Calu3 (cell line): ENCODE results near the gene SLC4A7. TPM values are rescaled to one million over a fixed set of nuclear protein-coding genes. Genes with fewer than 3 reads are reported as not detected.
"Not testable (repeated sequence)": the region's sequence is repeated elsewhere in the genome, so short reads cannot be mapped to it uniquely, and the experiment has no call there.

Experiments used
- BruUV-seq: library from RNA; stranded (reverse); fragments of 400-500 nt; replicated peaks from 2 replicates; lab custom pipeline; 2021; lab: Mats Ljungman, UMichigan
- CTCF ChIA-PET: fragments of 300-600 bp; sonication (Branson Sonifier 250); formaldehyde crosslinking; loops from one replicate; lab custom pipeline; 2022; ENCODE audit warnings: antibody characterized with exemption; lab: Charles Lee
- DNase-seq: peaks from one replicate; pipeline ENCODE4 v3.0.0; 2022
- H3K27ac Mint-ChIP-seq: one replicate; pipeline ENCODE4 v1.8.0; 2022; ENCODE audit warnings: mixed read lengths; ENCODE audit not compliant: unreplicated experiment
- H3K27me3 Mint-ChIP-seq: one replicate; pipeline ENCODE4 v1.8.0; 2022; ENCODE audit warnings: mixed read lengths; ENCODE audit not compliant: unreplicated experiment
- H3K36me3 Mint-ChIP-seq: one replicate; pipeline ENCODE4 v1.8.0; 2022; ENCODE audit warnings: mild to moderate bottlenecking, moderate library complexity, mixed read lengths; ENCODE audit not compliant: insufficient read depth, unreplicated experiment
- H3K4me1 Mint-ChIP-seq: one replicate; pipeline ENCODE4 v1.8.0; 2022; ENCODE audit warnings: mild to moderate bottlenecking, low read depth, mixed read lengths; ENCODE audit not compliant: unreplicated experiment
- H3K4me3 Mint-ChIP-seq: one replicate; pipeline ENCODE4 v1.8.0; 2022; ENCODE audit warnings: mild to moderate bottlenecking, low read depth, moderate library complexity, mixed read lengths; ENCODE audit not compliant: unreplicated experiment
- H3K9me3 Mint-ChIP-seq: one replicate; pipeline ENCODE4 v1.8.0; 2022; ENCODE audit warnings: low read depth, mixed read lengths; ENCODE audit not compliant: unreplicated experiment
- intact Hi-C: fragments of 100-400 bp; cut with micrococcal nuclease; formaldehyde crosslinking; loops from one replicate; pipeline ENCODE4 v1.10.0; 2022; ENCODE audit not compliant: unreplicated experiment
- total RNA-seq: library from RNA; stranded (reverse); gene quantifications from 2 replicates; pipeline ENCODE4 v1.2.3, GENCODE V29; 2022
- TF ChIP-seq, protein P1 (sequence below): fragments of 200-600 bp; IDR thresholded peaks from one replicate; pipeline ENCODE4 v1.8.0; 2022; ENCODE audit warnings: antibody characterized with exemption; ENCODE audit not compliant: unreplicated experiment

The SLC4A7 gene
- total RNA-seq, 1 experiment from 2014 or later = 61.6 TPM

DNA sequence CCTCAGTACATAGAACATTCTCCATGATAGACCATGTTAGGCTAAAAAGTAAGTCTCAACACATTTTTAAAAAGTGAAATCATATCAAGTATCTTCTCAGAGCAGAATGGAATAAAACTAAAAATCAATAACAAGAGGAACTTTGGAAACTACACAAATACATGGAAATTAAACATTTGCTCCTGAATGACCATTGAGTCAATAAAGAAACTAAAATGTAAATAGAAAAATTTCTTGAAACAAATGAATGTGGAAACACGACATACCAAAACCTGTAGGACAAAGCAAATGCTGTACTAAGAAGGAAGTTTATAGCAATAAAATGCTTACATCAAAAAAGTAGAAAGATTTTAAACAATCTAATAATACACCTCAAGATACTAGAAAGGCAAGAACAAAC lies 148.6 kb downstream of the SLC4A7 start:
- peak overlapping the region; percentile 87 for H3K27ac Mint-ChIP-seq
- H3K36me3 Mint-ChIP-seq = peaks cover 11% of the 10 kb centered on the region
- intact Hi-C loops = no loop called here
- CTCF ChIA-PET = no interaction called here
- H3K9me3 Mint-ChIP-seq = no peaks in the 10 kb centered on the region
- no TSS peak for BruUV-seq
- no peak for DNase-seq
- peaks cover 27% of the 10 kb centered on the region for H3K4me1 Mint-ChIP-seq
- TF ChIP-seq, protein P1, sequence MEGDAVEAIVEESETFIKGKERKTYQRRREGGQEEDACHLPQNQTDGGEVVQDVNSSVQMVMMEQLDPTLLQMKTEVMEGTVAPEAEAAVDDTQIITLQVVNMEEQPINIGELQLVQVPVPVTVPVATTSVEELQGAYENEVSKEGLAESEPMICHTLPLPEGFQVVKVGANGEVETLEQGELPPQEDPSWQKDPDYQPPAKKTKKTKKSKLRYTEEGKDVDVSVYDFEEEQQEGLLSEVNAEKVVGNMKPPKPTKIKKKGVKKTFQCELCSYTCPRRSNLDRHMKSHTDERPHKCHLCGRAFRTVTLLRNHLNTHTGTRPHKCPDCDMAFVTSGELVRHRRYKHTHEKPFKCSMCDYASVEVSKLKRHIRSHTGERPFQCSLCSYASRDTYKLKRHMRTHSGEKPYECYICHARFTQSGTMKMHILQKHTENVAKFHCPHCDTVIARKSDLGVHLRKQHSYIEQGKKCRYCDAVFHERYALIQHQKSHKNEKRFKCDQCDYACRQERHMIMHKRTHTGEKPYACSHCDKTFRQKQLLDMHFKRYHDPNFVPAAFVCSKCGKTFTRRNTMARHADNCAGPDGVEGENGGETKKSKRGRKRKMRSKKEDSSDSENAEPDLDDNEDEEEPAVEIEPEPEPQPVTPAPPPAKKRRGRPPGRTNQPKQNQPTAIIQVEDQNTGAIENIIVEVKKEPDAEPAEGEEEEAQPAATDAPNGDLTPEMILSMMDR = no peak
- H3K4me3 Mint-ChIP-seq = peak overlapping the region; percentile 23
- no peaks in the 10 kb centered on the region for H3K27me3 Mint-ChIP-seq

DNA sequence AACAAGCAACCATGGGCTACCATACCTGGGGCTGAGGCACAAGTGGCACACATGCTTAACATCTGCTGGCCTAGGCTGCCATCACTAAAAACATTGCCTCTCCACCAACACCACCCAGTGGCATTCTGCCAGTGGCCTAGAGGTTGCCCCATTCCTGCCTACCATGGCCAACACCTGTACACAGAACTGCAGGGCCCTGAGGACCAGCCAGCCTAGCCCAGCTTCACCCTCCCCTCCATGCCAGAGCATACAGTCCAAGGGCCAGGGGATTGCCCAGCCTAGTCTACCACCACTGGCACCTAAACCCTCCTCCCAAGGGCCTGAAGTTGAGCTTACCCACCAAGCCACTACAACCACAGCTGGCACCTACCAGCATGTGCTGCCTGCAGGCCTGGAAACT lies 150.3 kb downstream of the SLC4A7 start:
- no TSS peak for BruUV-seq
- Mint-ChIP-seq H3K4me3 (no peak overlapping the region), H3K36me3 (peaks cover 11% of the 10 kb centered on the region), H3K4me1 (peaks cover 27% of the 10 kb centered on the region), H3K27ac (no peak overlapping the region), H3K27me3 (no peaks in the 10 kb centered on the region), H3K9me3 (no peaks in the 10 kb centered on the region)
- DNase-seq = no peak
- TF ChIP-seq, protein P1 = no peak
- CTCF ChIA-PET = no interaction called here
- intact Hi-C loops = no loop called here

DNA sequence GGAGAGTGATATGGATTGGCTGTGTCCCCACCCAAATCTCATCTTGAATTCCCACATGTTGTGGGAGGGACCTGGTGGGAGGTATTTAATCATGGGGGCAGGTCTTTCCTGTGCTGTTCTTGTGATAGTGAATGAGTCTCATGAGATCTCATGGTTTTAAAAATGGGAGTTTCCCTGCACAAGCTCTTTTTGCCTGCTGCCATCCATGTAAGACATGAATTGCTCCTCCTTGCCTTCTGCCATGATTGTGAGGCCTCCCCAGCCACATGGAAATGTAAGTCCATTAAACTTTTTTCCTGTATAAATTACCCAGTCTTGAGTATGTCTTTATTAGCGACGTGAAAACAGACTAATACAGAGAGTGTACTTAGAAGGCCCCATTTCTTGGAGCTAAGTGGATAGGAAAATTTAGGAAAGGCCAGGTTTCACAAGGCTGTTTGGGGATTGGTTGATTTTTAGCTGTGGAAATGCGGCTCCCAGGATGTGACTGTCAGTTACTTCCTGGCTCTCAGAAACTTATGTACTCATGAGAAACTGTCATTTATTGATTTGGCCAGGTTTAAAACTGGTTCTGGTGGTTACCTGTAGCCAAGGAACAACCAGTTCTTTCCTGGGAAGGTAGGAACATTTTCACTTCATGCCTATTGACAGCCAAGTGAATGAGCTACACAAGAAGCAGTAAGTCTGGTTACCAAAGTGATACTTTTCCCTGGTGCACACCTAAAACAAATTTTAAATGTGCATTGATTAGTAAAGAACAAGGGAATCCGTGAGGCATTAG lies 155.0 kb downstream of the SLC4A7 start:
- H3K4me3 Mint-ChIP-seq, BruUV-seq, intact Hi-C loops, H3K36me3 Mint-ChIP-seq, CTCF ChIA-PET, H3K27ac Mint-ChIP-seq, H3K9me3 Mint-ChIP-seq, DNase-seq, H3K4me1 Mint-ChIP-seq, H3K27me3 Mint-ChIP-seq: not testable (repeated sequence)

DNA sequence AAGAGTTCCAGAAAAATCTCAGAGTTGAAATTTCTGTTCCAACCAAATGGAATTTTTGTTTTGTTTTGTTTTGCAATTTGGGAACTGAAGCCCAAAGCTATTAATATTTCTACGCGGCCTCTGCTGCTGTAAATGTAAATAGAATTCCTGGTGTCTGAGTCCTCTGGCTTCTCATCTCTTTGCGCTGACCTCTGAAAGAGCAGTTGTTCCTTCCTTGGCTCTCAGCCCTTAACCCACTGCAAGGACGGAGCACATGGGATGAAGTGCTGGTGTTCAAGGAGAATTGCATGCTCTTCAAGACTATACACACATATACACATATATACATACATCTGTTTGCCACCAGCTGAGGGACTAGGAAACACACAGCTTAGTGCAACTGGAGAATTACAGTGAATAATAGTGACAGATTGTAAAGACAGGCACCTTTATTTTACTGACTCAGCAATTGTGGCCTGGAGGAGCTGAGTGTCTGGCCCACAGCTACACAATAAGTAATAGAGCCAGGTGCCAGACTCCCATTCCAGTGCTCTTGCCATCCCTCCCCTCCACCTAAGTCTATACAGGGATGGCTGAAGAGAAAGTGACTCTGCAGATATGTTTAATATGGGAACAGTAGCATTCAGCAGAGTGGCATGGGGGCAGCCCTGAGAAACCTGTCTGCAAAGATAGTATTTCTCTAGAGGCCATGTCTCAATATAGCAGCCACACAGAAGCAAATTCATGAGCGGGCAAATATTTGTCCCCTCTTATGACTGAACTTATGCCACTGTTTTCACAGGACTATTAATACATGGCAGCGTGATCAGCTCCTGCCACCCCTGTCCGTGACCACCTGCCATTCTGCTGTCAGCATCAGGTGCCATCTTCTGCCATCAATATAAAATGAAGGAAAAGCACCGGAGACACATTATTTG lies 157.3 kb downstream of the SLC4A7 start:
- TF ChIP-seq, protein P1 = no peak
- peaks cover 8% of the 10 kb centered on the region for H3K4me1 Mint-ChIP-seq
- H3K36me3 Mint-ChIP-seq = no peaks in the 10 kb centered on the region
- intact Hi-C loops = no loop called here
- CTCF ChIA-PET = no interaction called here
- no peaks in the 10 kb centered on the region for H3K27me3 Mint-ChIP-seq
- peaks cover 6% of the 10 kb centered on the region for H3K9me3 Mint-ChIP-seq
- no peak for DNase-seq
- no TSS peak for BruUV-seq
- no peak overlapping the region for H3K4me3 Mint-ChIP-seq
- no peak overlapping the region for H3K27ac Mint-ChIP-seq
